ENCODE measurements around the gene LRP1B. TPM values are rescaled to one million over a fixed set of nuclear protein-coding genes. Genes with fewer than 3 reads are reported as not detected.

The LRP1B gene
- total RNA-seq, 4 donors from 2014 or later: 0.42 to 0.71 (median 0.65) TPM

GRCh38 chr2:140718999-140719398, 1411.8 kb downstream of the LRP1B start:
- Histone ChIP-seq H3K9me3 (no peaks in the 10 kb centered on the region), H3K4me3 (no peak overlapping the region), H3K27ac (replicated peaks in 1 of 4) (no peak overlapping the region), H3K36me3 (no peaks in the 10 kb centered on the region), H3K4me1 (no peaks in the 10 kb centered on the region), H3K27me3 (no peaks in the 10 kb centered on the region)
- 70% methylated on average over 1 of the region's 1 CpG for WGBS
- DNase-seq (ENCODE audit: extremely low spot score): no peak
- intact Hi-C loops (cut with DNase I): no loop called here
- TF ChIP-seq EP300 (IDR thresholded peaks at IDR 0.05) (no peak), POLR2AphosphoS5 (IDR thresholded peaks at IDR 0.05) (no peak), CTCF (IDR thresholded peaks at IDR 0.05) (no peak), POLR2A (IDR thresholded peaks at IDR 0.05; ENCODE audit: low read depth) (no peak)

GRCh38 chr2:140717481-140717880, 1413.3 kb downstream of the LRP1B start:
- H3K36me3 ChIP-seq: no peaks in the 10 kb centered on the region
- no peaks in the 10 kb centered on the region for H3K27me3 ChIP-seq
- intact Hi-C loops (cut with DNase I): no loop called here
- no peaks in the 10 kb centered on the region for H3K9me3 ChIP-seq
- H3K27ac ChIP-seq (replicated peaks in 1 of 4): no peak overlapping the region
- TF ChIP-seq CTCF (IDR thresholded peaks at IDR 0.05) (no peak), EP300 (IDR thresholded peaks at IDR 0.05) (no peak), POLR2A (IDR thresholded peaks at IDR 0.05; ENCODE audit: low read depth) (no peak), POLR2AphosphoS5 (IDR thresholded peaks at IDR 0.05) (no peak)
- no peak overlapping the region for H3K4me3 ChIP-seq
- DNase-seq (ENCODE audit: extremely low spot score): no peak
- H3K4me1 ChIP-seq: no peaks in the 10 kb centered on the region
- WGBS: 84% methylated on average over 2 of the region's 2 CpGs

- no peak overlapping the region for H3K27ac ChIP-seq (replicated peaks in 1 of 4)
- DNase-seq (ENCODE audit: extremely low spot score): no peak
- no peaks in the 10 kb centered on the region for H3K36me3 ChIP-seq
- H3K9me3 ChIP-seq: no peaks in the 10 kb centered on the region
- intact Hi-C loops (cut with DNase I): no loop called here
- no peaks in the 10 kb centered on the region for H3K4me1 ChIP-seq
- no peaks in the 10 kb centered on the region for H3K27me3 ChIP-seq
- TF ChIP-seq EP300 (IDR thresholded peaks at IDR 0.05) (no peak), CTCF (IDR thresholded peaks at IDR 0.05) (no peak), POLR2AphosphoS5 (IDR thresholded peaks at IDR 0.05) (no peak), POLR2A (IDR thresholded peaks at IDR 0.05; ENCODE audit: low read depth) (no peak)
- no peak overlapping the region for H3K4me3 ChIP-seq
- 80% methylated on average over 3 of the region's 3 CpGs for WGBS
Measured at GRCh38 chr2:140714586-140714985, 1416.2 kb downstream of the LRP1B start.

- H3K9me3 ChIP-seq: no peaks in the 10 kb centered on the region
- WGBS: 65% methylated on average over 3 of the region's 3 CpGs
- H3K36me3 ChIP-seq: no peaks in the 10 kb centered on the region
- H3K27ac ChIP-seq (replicated peaks in 1 of 4): no peak overlapping the region
- no peaks in the 10 kb centered on the region for H3K4me1 ChIP-seq
- no peak overlapping the region for H3K4me3 ChIP-seq
- no peaks in the 10 kb centered on the region for H3K27me3 ChIP-seq
- TF ChIP-seq POLR2A (IDR thresholded peaks at IDR 0.05; ENCODE audit: low read depth): no peak
- TF ChIP-seq CTCF (IDR thresholded peaks at IDR 0.05): no peak
- no peak for TF ChIP-seq EP300 (IDR thresholded peaks at IDR 0.05)
- no peak for TF ChIP-seq POLR2AphosphoS5 (IDR thresholded peaks at IDR 0.05)
- intact Hi-C loops (cut with DNase I): no loop called here
- DNase-seq (ENCODE audit: extremely low spot score): no peak
Measured at GRCh38 chr2:140711867-140712266, 1418.9 kb downstream of the LRP1B start.

GRCh38 chr2:140701726-140702125, 1429.1 kb downstream of the LRP1B start:
- H3K4me1 ChIP-seq: no peaks in the 10 kb centered on the region
- no peaks in the 10 kb centered on the region for H3K36me3 ChIP-seq
- 95% methylated on average over 5 of the region's 5 CpGs for WGBS
- no peaks in the 10 kb centered on the region for H3K9me3 ChIP-seq
- intact Hi-C loops (cut with DNase I): no loop called here
- H3K4me3 ChIP-seq: no peak overlapping the region
- H3K27ac ChIP-seq (replicated peaks in 1 of 4): no peak overlapping the region
- no peak for DNase-seq (ENCODE audit: extremely low spot score)
- TF ChIP-seq EP300 (IDR thresholded peaks at IDR 0.05) (no peak), CTCF (IDR thresholded peaks at IDR 0.05) (no peak), POLR2AphosphoS5 (IDR thresholded peaks at IDR 0.05) (no peak), POLR2A (IDR thresholded peaks at IDR 0.05; ENCODE audit: low read depth) (no peak)
- no peaks in the 10 kb centered on the region for H3K27me3 ChIP-seq

All from esophagus muscularis mucosa (tissue), 4 donors.